Measurements from ENCODE around the gene OR6C6. TPM values are rescaled to one million over a fixed set of nuclear protein-coding genes. Genes with fewer than 3 reads are reported as not detected.
"Not testable (repeated sequence)": the region's sequence is repeated elsewhere in the genome, so short reads cannot be mapped to it uniquely, and the experiment has no call there.

Gene OR6C6
- polyA plus RNA-seq (ENCODE audit: insufficient read length), result 0.09 TPM

DNA sequence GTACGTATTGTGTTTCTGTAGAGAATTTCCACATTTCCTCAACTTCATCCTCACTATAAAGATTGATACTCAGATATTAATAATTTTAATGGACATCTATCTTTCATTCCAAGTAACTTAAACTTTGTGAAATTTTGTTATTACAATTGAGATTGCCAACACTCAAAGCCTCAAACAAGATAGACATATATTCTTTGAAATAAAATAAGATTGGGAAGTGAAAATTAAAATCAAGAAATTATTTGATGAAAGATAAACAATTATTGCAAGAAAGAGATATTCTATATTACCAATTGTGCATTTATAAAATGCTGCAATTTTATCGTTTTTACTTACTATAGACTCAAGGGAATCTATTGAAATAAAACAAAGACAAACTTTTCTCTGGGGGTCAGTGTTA lies at the start of gene OR6C6:
Gene OR6C6 (minus strand): TSS at position 101 of the 400 bp plus-strand sequence. CDS start 1,337 bp downstream, outside the sequence.
- no peak for DNase-seq (ENCODE audit: low read depth)

DNA sequence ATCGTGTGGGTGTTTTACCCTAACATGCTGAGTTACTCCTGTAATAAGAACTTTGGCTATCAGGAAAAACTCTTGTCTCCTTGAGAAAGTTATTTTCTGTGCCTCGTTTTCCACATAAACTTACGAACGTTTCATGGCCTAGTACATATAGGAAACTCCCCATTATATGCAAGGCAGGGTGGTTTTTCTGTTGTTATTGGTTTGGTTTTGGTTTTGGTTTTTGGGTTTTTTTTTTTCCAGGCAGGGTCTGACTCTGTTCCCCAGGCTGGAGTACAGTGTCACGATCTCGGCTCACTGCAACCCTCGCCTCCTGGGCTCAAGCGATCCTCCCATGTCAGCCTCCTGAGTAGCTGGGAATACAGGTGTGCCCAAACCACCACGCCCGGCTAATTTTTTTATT lies 39.6 kb upstream of the OR6C6 start:
- DNase-seq (ENCODE audit: low read depth), result no peak

DNA sequence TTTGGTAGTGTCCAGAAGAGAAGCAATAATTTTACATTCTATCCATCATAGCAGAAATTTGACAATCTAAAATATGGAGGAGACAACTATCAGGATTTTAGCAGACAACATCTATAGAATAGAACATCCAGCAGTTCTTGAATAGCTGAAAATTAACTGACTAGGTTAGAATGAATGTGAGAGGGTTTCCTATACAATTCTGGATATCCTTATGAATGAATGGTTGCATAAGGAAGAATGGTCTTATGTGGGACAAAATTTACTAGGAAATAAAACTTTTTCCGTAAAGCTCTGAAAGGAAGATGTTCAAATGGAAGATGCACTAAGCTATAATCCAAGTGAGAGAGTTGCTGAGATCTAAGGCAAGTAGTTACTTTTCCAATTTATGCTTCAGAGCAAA lies 34.1 kb upstream of the OR6C6 start, which contains the start of gene OR6C3:
Gene OR6C3 (plus strand): TSS at position 301 of the 400 bp plus-strand sequence. CDS start 955 bp downstream, outside the sequence.
- no peak for DNase-seq (ENCODE audit: low read depth)

DNA sequence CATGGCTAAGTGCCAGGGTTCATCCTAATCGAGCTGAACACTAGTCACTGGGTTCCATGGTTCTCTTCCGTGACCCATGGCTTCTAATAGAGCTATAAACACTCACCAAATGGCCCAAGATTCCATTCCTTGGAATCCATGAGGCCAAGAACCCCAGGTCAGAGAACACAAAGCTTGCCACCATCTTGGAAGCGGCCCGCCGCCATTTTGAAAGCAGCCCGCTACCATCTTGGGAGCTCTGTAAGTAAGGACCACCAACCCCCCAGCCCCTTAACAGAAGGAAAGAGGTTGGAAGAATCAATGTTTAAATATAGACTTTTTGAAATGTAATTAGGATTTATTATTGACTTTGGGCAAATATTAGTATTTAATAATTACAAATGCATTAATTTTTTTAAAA lies 29.4 kb upstream of the OR6C6 start:
- not testable (repeated sequence) for DNase-seq (ENCODE audit: low read depth)

DNA sequence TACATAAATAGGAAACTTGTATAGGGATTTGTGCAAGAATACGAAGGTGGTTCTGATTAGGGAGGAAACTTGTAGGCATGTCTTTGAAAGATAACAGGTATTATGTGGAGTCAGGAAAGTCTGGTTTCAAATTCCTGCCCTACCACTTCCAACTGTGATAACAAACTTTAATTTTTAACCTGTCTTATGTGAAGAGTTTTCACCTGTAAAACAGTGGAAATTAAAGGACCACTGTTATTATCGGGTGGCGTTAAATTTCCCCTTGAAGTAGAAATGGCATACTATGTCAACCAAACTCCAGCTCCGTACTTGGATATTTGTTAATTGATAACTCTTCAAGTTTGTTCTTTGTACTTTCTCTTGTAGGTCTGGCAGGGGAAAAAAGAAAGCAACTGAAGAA lies 23.8 kb upstream of the OR6C6 start:
- DNase-seq (ENCODE audit: low read depth), result no peak

DNA sequence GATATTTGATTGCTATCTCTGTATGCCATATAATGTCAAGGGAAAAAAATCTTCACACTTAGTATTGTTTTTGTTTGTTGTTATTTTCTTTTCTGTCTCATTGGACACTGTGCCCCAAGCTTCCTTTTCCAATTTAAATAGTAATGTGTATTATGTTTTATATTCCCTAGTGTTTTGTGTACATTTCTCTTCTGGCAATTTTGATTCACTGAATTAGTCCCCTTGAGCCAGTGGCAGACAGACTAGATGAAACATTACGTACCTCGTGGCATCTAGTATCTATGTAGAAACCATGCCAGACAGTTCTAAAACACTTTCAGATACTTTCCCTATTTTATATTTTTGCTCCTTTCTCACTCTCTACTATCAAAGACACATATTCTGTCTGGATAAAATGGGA lies 17.7 kb upstream of the OR6C6 start, which contains the start of gene OR6C1:
Gene OR6C1 (plus strand): TSS at position 301 of the 400 bp plus-strand sequence. CDS start 6,257 bp downstream, outside the sequence.
- DNase-seq (ENCODE audit: low read depth), result no peak

DNA sequence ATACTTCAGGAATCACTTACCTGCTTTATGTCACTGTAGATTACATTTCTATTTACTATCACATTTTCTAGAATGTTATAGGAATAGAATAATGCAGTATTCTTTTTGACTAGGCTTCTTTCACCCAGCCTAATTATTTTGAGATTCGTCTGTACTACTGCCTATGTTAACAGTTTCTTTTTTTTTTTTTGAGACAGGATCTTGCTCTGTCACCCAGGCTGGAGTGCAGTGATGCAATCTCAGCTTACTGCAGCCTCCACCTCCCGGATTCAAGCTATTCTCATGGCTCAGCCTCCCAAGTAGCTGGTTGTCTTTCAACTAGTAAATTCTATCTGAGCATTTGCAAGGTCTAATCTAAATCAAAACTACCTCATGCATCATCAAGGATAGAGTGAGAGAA lies 6.4 kb downstream of the OR6C6 start:
- no peak for DNase-seq (ENCODE audit: low read depth)

DNA sequence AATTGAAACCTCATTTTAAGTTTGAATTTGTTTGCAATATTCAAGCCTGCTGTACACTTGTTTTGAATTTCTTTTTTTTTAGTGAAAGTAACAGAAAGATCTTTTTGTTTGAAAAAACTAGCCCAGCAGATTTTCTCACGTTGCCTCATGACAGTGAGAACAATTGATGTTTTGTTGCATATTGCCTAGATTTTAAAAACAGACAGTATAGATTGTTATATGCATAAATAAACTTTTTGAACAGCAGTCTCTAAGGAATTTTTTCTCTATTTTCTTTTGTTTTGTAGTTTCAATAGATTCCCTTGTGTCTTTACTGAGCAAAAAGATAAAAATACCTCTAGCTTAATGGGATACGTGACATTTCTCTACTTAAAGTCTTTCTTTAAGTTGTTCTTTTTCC lies 15.4 kb downstream of the OR6C6 start:
- DNase-seq (ENCODE audit: low read depth), result no peak

DNA sequence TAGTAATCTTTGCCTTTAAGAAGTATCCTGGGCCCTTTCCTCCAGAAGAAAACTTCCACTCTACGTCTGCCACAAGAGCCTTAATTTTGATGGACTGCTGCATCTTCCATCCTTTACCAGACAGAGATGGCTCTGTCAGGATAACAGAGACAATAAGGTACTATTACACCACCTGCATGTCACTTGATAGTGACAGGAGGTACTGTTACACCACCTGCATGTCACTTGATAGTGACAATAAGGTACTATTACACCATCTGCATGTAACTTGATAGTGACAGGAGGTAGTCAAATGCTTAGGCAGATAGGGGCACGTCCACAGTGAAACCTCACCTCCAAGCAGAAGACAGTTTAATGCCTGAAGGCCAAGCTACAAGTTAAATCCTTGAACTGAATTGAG lies 38.1 kb downstream of the OR6C6 start:
- no peak for DNase-seq (ENCODE audit: low read depth)

DNA sequence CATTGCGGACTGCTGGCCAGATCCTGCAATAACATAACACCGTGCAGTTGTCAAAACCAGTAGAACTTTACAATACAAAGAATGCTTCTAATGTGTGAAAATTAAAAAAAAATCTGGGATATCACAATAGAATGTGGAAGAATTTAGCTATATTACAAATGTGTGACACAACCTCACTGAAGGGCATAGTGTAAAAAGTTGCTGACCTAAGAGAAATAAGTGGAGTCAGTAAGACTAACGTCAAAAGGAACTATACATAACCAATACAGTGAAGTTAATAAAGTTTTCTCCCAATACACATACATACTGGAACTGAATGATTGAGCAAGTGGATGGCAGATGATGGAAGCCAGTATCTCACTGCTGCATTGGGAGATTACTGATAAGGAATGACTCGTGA lies 39.5 kb downstream of the OR6C6 start:
- DNase-seq (ENCODE audit: low read depth), result no peak

DNA sequence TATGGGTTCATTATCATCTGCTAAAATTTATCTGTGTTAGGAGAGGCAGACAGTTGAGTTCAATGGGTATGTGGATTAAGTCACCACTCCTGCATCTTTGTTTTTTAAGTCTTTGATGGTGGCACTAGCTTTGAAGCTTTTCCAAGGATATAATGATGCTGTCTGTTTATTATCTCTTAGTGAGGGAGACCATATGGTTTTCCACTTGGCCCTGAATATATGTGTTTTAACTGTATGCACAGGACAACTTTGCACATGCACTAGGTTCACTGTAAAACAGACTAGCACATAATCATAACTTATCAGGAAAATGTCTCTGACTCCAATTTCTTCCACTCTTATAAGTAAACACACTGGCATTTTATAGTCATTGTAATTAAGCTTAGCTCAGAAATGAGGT lies 43.1 kb downstream of the OR6C6 start:
- DNase-seq (ENCODE audit: low read depth), result no peak

DNA sequence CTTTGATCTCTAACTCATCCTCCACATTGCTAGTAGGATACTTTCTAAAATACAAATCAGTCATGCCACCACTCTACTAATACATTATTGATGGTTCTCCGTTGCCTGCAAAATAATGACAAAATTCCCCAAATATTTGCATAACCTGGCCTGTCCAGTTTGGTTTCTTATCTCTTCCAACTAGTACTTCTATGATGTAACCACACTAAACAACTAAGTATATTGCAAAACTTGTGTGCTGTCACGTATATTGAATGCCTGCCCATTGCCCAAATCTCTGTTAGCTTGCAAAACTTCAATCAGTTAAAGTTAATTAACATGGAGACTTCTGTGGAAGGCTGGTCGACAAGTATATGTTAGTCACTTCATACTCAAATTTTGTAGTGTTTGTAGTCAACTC lies 45.4 kb downstream of the OR6C6 start:
- no peak for DNase-seq (ENCODE audit: low read depth)

DNA sequence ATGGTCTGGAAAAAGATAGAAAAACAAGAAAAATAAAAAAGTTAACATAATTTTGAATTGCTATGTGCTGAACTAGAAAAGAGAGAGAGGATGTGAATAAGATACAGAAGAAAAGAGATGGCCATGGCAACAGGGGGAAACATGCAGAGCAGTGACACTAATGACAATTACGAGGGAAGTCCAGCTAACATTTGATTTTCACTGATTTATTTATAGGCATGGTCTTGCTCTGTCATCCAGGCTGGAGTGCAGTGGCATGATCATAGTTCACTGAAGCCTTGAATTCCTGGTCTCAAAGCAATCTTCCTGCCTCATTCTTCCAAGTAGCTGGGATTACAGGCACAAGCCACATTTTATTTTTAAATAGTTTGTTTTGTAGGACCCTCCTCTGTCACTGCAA lies 50.2 kb downstream of the OR6C6 start:
- DNase-seq (ENCODE audit: low read depth), result no peak

DNA sequence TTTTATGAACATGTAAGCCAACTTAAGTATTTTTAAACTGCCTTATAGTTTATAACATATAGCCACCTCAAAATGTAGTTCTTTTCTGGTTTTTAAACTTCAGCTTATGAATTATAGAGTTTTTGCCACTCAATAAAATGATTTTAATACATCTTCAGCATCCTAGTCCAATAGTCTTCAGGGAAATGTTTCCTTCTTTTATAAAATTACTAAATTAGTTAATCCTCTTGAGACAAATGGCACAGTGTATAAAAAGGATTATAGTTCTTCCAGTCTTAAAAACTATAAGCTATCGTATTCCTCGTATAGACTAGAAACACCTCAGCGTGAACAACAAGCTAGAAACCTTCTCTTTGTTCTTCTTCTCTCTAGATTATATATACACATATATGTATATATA lies 52.1 kb downstream of the OR6C6 start, which contains the start of gene OR6C74:
Gene OR6C74 (plus strand): TSS at position 301 of the 400 bp plus-strand sequence. CDS start 2,679 bp downstream, outside the sequence.
- DNase-seq (ENCODE audit: low read depth), result no peak

Other genes with a start within 250 kb of the OR6C6 start
- not detected for gene OR9K2, start 170.2 kb downstream of the OR6C6 start, polyA plus RNA-seq (ENCODE audit: insufficient read length)
- gene OR10A7, start 75.5 kb downstream of the OR6C6 start, polyA plus RNA-seq (ENCODE audit: insufficient read length), result not detected
- not detected for gene OR6C74, start 52.0 kb downstream of the OR6C6 start, polyA plus RNA-seq (ENCODE audit: insufficient read length)
- not detected for gene OR6C1, start 17.8 kb upstream of the OR6C6 start, polyA plus RNA-seq (ENCODE audit: insufficient read length)
- not detected for gene OR6C3, start 34.2 kb upstream of the OR6C6 start, polyA plus RNA-seq (ENCODE audit: insufficient read length)
- gene OR6C75, start 66.4 kb upstream of the OR6C6 start, polyA plus RNA-seq (ENCODE audit: insufficient read length), result not detected
- gene OR6C65, start 104.0 kb upstream of the OR6C6 start, polyA plus RNA-seq (ENCODE audit: insufficient read length), result not detected
- not detected for gene OR6C76, start 129.7 kb upstream of the OR6C6 start, polyA plus RNA-seq (ENCODE audit: insufficient read length)
- gene OR6C2, start 147.5 kb upstream of the OR6C6 start, polyA plus RNA-seq (ENCODE audit: insufficient read length), result not detected
- not detected for gene OR6C70, start 173.6 kb upstream of the OR6C6 start, polyA plus RNA-seq (ENCODE audit: insufficient read length)
- gene OR6C68, start 195.8 kb upstream of the OR6C6 start, polyA plus RNA-seq (ENCODE audit: insufficient read length), result not detected

Data from forelimb muscle (tissue), 1 donor.